ES-I3 (cell line): ENCODE data around the gene KIF13A.
"Not testable (repeated sequence)": the region's sequence is repeated elsewhere in the genome, so short reads cannot be mapped to it uniquely, and the experiment has no call there.

Source experiments
- H3K36me3 ChIP-seq: 2 replicates; pipeline ENCODE4 v1.6.1; 2013; ENCODE audit warnings: mild to moderate bottlenecking, low read length, control low read depth, moderate library complexity; ENCODE audit not compliant: insufficient read depth
- H3K4me1 ChIP-seq: 2 replicates; pipeline ENCODE4 v1.6.1; 2013; ENCODE audit warnings: mild to moderate bottlenecking, control low read depth, low read length; ENCODE audit not compliant: insufficient read depth
- H3K9ac ChIP-seq: 2 replicates; pipeline ENCODE4 v1.6.1; 2013; ENCODE audit warnings: low read depth, mild to moderate bottlenecking, low read length, moderate library complexity
- H3K9me3 ChIP-seq: 2 replicates; pipeline ENCODE4 v1.6.1; 2013; ENCODE audit warnings: mild to moderate bottlenecking, low read length, moderate library complexity; ENCODE audit not compliant: control insufficient read depth, insufficient read depth

The KIF13A gene

DNA sequence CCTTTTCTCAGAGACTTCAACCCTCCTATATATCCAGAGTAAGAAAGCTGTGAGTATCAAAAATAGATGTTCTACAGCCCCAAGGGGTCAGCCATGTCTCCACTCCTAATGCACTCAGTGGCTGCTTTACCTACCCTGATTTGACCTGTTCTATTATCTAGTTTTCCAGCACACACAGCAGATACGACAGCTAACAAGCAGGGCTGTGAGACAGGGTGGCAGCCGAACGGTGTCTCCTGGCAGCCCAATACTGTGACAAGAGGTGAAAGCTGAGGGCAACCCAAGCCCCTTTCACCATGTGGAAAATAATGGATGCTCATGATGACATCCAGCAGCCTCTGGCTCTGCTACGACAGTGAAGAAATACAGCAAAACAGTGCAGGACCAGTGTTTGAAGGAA, 67.9 kb downstream of the KIF13A start:
- no peaks in the 10 kb centered on the region for H3K9me3 ChIP-seq
- H3K9ac ChIP-seq, result no peak overlapping the region; the same call in 1 of the 2 replicates
- 0 out of 2 replicates have a peak, but pooled peaks cover under 1% of the 10 kb centered on the region for H3K4me1 ChIP-seq
- no peaks in the 10 kb centered on the region for H3K36me3 ChIP-seq

DNA sequence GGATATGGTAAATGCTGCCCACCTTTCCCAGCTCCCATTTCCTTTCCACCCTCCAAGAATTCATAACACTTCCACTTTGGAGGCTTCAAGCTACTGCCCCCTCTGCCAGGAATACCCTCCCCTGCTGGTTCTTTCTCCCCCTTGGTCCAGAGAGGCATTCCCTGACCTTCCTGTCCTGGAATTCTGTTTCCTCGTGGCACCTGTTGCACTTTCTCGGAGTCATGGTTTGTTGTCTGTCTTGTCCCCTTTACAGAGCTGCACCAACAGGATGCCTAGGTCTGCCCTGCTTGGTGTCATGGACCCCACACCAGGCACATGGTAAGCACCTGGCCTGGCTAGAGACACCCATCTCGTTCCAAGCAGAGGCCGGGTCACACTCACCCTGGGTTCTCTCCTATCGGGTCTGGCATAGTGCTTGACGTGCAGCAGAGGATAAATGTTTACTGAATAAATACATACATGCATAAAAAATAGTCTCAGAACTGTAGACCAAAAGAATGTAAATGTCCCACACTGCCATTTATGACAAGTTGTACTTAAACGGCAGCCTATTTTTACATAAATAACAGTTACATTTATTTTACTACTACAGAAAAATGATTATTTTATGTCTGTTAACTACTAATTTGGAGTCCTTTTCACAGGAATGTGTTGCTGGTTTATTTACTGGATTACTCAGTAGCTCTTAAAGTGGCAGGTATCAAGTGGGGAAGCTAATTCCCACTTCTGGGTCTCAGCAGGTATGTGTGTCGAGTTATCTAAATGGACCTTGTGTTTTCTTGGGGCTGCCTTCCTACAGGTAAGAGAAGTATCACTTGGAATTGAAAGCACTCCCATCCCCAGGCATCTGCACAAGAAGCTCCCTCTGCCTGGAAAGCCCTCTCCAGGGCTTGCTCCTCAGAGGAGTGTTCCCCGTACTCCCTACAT, 69.3 kb downstream of the KIF13A start:
- 0 out of 2 replicates have a peak, but pooled peaks cover 7% of the 10 kb centered on the region for H3K4me1 ChIP-seq
- no peaks in the 10 kb centered on the region for H3K36me3 ChIP-seq
- no peak overlapping the region for H3K9ac ChIP-seq
- H3K9me3 ChIP-seq, result no peaks in the 10 kb centered on the region

DNA sequence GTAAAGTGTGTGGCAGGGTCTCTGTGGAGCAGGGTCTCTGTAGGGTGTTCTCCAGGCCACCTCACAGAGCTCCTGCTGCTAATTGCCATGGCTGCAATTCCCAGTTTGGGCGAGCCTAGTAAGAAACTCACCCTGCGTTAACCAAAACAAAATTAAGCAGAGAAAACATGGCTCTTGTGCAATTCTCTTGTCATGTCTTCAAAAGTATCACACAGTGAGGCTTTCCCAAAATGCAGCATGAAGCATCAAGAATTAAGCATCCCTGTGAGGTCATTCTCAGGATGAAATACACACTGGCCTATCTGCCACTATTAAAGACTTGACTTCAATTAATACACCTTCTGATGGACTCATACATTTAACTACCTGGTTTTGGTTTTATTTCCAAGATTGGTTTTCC, 72.8 kb downstream of the KIF13A start:
- H3K9ac ChIP-seq, result no peak overlapping the region

DNA sequence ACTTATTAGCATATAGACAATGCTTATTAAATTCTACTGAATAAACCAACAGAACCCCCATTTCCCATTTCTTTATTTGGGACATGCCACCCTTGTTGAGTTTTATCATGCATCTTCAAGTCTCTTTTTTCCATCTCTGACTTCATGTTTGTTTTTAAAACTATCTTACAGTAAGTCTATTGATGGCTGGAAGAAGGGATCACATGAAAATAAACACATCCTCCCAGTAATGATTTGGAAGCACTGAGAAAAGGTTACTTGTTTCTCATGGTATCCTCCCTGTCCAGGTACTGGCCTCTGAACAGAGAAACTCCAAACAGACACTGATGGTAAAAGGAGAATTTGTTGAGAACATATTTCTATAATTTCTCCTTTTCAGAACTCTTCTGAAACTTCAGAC, 74.9 kb downstream of the KIF13A start:
- Histone ChIP-seq H3K9ac (no peak overlapping the region), H3K4me1 (peaks cover 17% of the 10 kb centered on the region), H3K9me3 (no peaks in the 10 kb centered on the region), H3K36me3 (no peaks in the 10 kb centered on the region)

More for the DNA sequence above, 72.8 kb downstream of the KIF13A start:
- Histone ChIP-seq H3K9me3 (no peaks in the 10 kb centered on the region), H3K36me3 (no peaks in the 10 kb centered on the region), H3K4me1 (peaks cover 13% of the 10 kb centered on the region; the same call in 1 of the 2 replicates)

DNA sequence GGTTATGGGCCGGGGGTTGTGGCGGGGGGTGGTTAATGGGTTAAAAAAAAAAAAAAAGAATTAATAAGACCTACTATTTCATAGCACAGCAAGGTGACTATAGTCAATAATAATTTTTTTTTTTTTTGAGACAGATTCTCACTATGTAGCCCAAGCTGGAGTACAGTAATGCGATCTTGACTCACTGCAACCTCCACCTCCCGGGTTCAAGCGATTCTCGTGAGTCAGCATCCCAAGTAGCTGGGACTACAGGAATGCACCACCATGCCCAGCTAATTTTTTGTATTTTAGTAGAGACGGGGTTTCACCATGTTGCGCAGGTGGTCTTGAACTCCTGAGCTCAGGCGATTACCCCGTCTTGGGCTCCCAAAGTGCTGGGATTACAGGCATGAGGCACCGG, 75.8 kb downstream of the KIF13A start:
- H3K4me1 ChIP-seq, result peaks cover 21% of the 10 kb centered on the region
- H3K9me3 ChIP-seq, H3K9ac ChIP-seq, H3K36me3 ChIP-seq: not testable (repeated sequence)

DNA sequence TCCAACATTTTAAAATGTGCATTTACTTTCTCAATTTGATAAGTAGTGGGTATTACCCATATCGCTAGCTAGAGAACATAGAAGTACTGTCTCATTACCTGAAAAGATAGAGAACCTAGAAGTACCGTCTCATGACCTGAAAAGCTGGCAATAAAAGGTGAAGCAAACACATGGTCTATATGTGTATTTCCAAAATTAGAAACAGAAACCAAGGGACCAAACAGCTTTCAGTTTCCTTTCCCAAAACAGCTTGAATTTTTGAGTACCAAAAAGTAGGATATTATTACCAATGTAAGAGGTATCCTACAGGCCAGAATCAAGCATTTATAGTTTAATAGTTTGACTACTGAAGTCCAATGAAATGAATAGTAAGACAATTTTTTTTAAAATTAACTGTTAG, 77.2 kb downstream of the KIF13A start:
- Histone ChIP-seq H3K9me3 (no peaks in the 10 kb centered on the region), H3K36me3 (no peaks in the 10 kb centered on the region), H3K9ac (no peak overlapping the region), H3K4me1 (peaks cover 21% of the 10 kb centered on the region)

DNA sequence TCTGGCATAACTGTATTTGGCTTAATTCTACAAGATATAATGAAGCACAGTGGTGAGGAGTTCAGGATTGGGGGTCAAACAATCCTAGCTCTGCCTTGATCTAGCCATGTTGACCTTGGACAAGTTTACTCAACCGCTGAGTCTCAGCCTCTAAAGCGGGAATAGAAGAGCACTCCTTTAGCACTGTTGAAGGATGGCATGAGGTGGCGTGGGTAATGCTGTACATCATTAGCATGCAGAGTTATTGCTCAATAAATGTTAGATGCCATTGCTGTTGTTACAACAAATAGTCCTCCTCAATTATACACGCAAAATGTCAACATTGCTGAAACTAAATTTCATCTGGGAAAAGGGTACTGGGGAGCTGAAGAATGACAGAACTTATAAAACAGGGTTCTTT, 78.6 kb downstream of the KIF13A start:
- Histone ChIP-seq H3K4me1 (peaks cover 21% of the 10 kb centered on the region), H3K9ac (no peak overlapping the region), H3K36me3 (no peaks in the 10 kb centered on the region), H3K9me3 (no peaks in the 10 kb centered on the region)

DNA sequence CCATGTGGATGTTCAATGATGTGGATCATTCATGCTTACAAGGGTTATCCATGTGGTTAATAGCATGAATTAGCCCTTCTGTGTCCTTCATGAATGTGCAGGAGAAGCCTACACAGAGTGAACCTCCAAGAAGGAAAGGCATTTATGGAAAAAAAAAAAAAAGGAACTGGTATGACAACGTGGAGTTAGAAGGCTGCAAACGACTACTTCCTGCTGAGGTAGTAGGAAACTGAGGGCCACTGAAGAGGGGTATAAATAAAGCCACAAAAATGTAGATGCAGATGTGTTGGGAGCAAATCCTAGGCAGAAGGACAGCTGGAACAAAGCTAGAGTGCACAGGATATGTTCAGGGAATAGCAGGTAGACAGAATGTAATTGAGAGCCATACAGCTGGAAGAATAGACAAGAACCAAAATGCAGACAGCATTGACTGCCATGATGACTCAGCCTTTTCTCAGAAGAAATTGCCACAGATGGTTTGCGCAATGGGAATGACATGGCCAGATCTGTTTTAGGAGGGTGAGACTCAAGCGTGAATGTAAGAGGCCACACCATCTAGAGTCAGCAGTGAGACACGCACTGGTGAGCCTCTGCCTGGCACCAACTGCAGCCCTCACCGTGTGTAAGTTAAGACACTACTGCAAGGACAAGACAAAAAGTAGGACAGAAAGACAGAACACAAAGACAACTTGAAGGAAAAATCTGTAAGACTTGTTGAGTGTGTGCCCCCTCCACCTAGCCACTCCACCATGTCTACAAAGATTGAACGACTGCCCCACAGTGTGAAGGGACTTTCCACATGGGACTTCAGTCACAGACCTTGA, 79.8 kb downstream of the KIF13A start:
- H3K36me3 ChIP-seq, result no peaks in the 10 kb centered on the region
- H3K9ac ChIP-seq, result no peak overlapping the region
- peaks cover 19% of the 10 kb centered on the region for H3K4me1 ChIP-seq
- H3K9me3 ChIP-seq, result no peaks in the 10 kb centered on the region

DNA sequence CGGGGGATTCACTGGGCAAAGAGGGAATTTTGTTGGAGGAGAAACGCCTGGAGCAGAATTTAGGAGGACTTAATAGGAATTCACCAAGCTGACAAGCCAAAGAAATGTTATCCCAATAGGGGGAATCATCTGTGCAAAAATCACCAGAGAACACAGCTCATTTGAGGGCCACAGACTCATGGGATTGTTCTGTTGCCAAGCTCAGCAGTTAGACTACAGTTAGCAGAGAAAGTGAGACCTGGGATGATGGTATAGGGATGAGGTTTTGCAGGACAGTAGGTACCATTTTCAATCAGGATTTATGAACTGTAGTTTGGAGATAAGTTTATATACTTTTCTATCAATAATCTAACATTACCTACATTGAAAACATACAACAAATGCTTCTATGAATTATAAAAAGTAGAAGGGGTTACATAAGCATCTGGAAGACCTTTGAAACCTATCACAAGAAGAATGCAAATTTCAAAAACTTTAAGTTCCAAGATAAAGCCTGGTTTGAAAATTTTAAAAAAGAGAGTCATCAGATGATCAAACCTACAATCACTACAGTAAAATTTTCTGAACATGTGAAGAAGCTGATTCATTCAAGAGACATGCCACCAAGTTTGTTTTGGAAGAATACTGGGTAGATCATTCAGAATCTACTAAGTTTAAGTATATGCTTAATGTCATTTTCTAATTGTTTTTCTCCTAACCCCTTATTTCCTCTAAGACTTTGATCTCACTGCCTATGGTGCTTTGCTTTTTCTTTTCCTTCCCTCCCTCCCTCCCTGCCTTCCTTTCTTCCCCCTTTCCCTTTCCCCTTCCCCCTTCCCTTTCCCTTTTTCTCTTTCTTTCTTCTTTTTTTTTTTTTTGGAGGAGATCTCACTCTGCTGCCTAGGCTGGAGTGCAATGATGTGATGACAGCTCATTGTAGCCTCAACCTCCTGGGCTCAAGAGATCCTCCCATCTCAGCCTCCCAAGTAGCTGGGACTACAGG, 81.5 kb downstream of the KIF13A start:
- Histone ChIP-seq H3K4me1 (peaks cover 18% of the 10 kb centered on the region), H3K9me3 (no peaks in the 10 kb centered on the region), H3K9ac (no peak overlapping the region), H3K36me3 (no peaks in the 10 kb centered on the region)

DNA sequence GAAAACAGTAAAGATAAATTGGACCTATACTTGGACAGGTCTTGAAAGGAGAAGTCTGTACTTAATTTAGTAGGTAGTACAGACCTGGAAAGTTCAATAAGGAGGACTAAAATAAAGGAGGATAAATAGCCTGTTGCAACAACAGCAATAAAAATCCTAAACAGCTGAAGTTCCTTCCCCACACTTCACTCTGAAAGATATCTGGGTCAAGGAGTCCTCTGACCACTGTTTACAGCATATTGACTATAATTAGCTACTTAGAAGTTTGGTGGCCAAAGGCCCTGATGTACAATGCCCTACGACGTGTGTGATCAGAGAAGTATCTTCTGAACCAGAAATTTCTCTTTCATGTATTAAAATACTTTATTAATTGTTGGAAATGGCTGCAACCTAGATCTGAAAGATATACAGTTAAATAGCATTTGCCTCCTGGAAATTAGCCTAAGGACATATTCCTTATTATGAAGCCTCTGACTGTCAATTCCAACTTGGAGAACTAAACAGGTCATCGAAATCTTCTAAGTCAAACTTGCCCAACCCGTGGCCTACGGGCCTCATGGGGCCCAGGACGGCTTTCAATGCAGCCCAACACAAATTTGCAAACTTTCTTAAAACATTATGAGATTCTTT, 82.8 kb downstream of the KIF13A start:
- no peaks in the 10 kb centered on the region for H3K36me3 ChIP-seq
- no peaks in the 10 kb centered on the region for H3K9me3 ChIP-seq
- H3K4me1 ChIP-seq, result peaks cover 18% of the 10 kb centered on the region
- H3K9ac ChIP-seq, result no peak overlapping the region

DNA sequence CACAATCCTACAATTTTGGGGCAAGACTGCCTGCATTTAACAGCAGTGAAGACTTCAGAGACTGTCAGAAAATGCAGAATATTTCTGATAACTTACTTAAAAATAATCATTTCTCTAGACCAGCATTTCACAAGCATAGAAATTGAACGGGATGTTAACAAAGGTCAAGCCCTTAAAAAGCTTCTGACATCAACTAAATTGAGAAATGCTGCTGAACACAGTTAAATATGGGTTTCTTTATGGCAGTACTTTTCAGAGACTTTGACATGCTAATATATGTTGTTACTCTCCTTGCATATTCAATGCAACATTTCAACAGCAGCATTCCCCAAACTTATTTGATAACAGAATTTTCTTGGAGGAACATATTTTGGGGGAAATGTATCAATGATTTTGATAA, 84.5 kb downstream of the KIF13A start:
- Histone ChIP-seq H3K4me1 (peaks cover 18% of the 10 kb centered on the region), H3K36me3 (no peaks in the 10 kb centered on the region)

DNA sequence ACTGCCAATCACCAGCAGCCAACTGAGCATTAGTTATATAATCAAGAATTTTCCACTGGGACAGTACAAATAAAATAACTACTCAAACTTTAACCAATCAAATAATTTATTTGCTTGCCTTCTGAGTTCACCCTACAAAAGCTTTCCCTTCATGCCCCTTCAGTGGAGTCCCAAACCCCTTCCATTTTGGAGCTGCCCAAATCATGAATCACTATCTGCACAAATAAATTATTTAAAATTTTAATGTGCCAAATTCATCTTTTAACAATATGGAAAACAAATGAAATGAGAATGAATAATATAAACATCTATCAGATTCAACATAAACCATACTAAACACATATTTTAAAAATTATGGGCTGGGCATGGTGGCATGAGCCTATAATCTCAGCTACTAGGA, 85.9 kb downstream of the KIF13A start:
- H3K4me1 ChIP-seq, result peaks cover 11% of the 10 kb centered on the region; the same call in 1 of the 2 replicates
- H3K9ac ChIP-seq, result no peak overlapping the region
- peaks cover 3% of the 10 kb centered on the region; the same call in 1 of the 2 replicates for H3K9me3 ChIP-seq
- no peaks in the 10 kb centered on the region for H3K36me3 ChIP-seq

More for the DNA sequence above, 84.5 kb downstream of the KIF13A start:
- peaks cover 3% of the 10 kb centered on the region; the same call in 1 of the 2 replicates for H3K9me3 ChIP-seq
- no peak overlapping the region for H3K9ac ChIP-seq

DNA sequence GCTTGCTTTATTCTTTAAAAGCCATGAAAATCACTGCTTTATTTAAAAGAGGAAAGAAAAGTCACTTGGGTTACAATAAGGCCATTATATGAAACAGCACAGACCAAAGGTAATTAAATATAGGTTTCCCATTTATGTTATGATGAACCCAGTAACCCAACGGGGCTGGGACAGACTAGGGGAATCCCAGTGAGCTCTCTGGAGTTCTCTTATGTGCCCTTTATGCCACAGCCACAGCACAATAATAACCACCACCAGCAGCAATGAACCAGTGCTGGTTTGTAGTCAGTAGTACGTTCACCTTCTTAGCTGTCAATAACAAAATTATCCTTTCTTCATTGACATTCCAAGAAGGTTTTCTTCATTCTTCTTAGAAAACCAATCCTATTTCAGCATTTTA, 87.4 kb downstream of the KIF13A start:
- Histone ChIP-seq H3K4me1 (peaks cover 11% of the 10 kb centered on the region; the same call in 1 of the 2 replicates), H3K9ac (no peak overlapping the region), H3K36me3 (no peaks in the 10 kb centered on the region), H3K9me3 (peaks cover 14% of the 10 kb centered on the region; the same call in 1 of the 2 replicates)
